Measurements from ENCODE around the gene PGBD4.
"Not testable (repeated sequence)": the region's sequence is repeated elsewhere in the genome, so short reads cannot be mapped to it uniquely, and the experiment has no call there.

The PGBD4 gene

GRCh38 chr15:34114215-34114614 lies 12.3 kb downstream of the PGBD4 start:
- no peak for DNase-seq (ENCODE audit: low read depth)

GRCh38 chr15:34114739-34115138 lies 12.9 kb downstream of the PGBD4 start:
- DNase-seq (ENCODE audit: low read depth): no peak

GRCh38 chr15:34116620-34117019 lies 14.7 kb downstream of the PGBD4 start:
- no peak for DNase-seq (ENCODE audit: low read depth)

- DNase-seq (ENCODE audit: low read depth): no peak
These were observed 17.4 kb downstream of the PGBD4 start for GRCh38 chr15:34119291-34119690.

GRCh38 chr15:34120420-34120819 lies 18.5 kb downstream of the PGBD4 start:
- not testable (repeated sequence) for DNase-seq (ENCODE audit: low read depth)

GRCh38 chr15:34121786-34122185 lies 19.9 kb downstream of the PGBD4 start:
- not testable (repeated sequence) for DNase-seq (ENCODE audit: low read depth)

GRCh38 chr15:34122771-34123183 lies 20.9 kb downstream of the PGBD4 start:
- DNase-seq (ENCODE audit: low read depth): no peak

- no peak for DNase-seq (ENCODE audit: low read depth)
These were observed 22.8 kb downstream of the PGBD4 start for GRCh38 chr15:34124651-34125050.

- no peak for DNase-seq (ENCODE audit: low read depth)
These were observed 24.1 kb downstream of the PGBD4 start for GRCh38 chr15:34125945-34126344.

GRCh38 chr15:34126522-34126921 lies 24.6 kb downstream of the PGBD4 start:
- no peak for DNase-seq (ENCODE audit: low read depth)

- no peak for DNase-seq (ENCODE audit: low read depth)
These were observed 27.0 kb downstream of the PGBD4 start for GRCh38 chr15:34128898-34129297.

- DNase-seq (ENCODE audit: low read depth): no peak
These were observed 31.0 kb downstream of the PGBD4 start for GRCh38 chr15:34132881-34133280.

GRCh38 chr15:34133511-34133910 lies 31.6 kb downstream of the PGBD4 start:
- DNase-seq (ENCODE audit: low read depth): no peak

- DNase-seq (ENCODE audit: low read depth): no peak
These were observed 45.7 kb downstream of the PGBD4 start for GRCh38 chr15:34147371-34148140.

GRCh38 chr15:34154725-34155204 lies 52.9 kb downstream of the PGBD4 start:
- DNase-seq (ENCODE audit: low read depth): no peak

GRCh38 chr15:34155859-34156258 lies 54.0 kb downstream of the PGBD4 start:
- DNase-seq (ENCODE audit: low read depth): no peak

All from stimulated activated CD4-positive, alpha-beta T cell treated with anti-CD3 and anti-CD28 coated beads, Interleukin-2, amount 100 ng/mL, for 4 hours (primary cell).